HFFc6 (cell line): ENCODE data around the gene MPIG6B. TPM values are rescaled to one million over a fixed set of nuclear protein-coding genes. Genes with fewer than 3 reads are reported as not detected.

Source experiments
- DNase-seq: peaks from one replicate; pipeline ENCODE4 v3.0.0-alpha.2; 2018
- H3K27ac Mint-ChIP-seq: 2 replicates; pipeline ENCODE4 v1.8.0; 2020; ENCODE audit warnings: mild to moderate bottlenecking, mixed read lengths
- H3K27me3 Mint-ChIP-seq: 2 replicates; pipeline ENCODE4 v1.8.0; 2021; ENCODE audit warnings: mild to moderate bottlenecking, moderate library complexity, mixed read lengths; ENCODE audit not compliant: insufficient read depth
- H3K36me3 Mint-ChIP-seq: 2 replicates; pipeline ENCODE4 v1.8.0; 2021; ENCODE audit warnings: low read depth, mixed read lengths
- H3K4me1 Mint-ChIP-seq: 2 replicates; pipeline ENCODE4 v1.8.0; 2020; ENCODE audit warnings: low read depth, mixed read lengths
- H3K4me3 Mint-ChIP-seq: 2 replicates; pipeline ENCODE4 v1.8.0; 2020; ENCODE audit warnings: mild to moderate bottlenecking, moderate library complexity, mixed read lengths
- H3K9me3 Mint-ChIP-seq: 2 replicates; pipeline ENCODE4 v1.8.0; 2020; ENCODE audit warnings: mild to moderate bottlenecking, mixed read lengths
- total RNA-seq, 6 experiments: library from RNA; stranded (reverse); fragmentation: NEBNext Ultra II Directional; extraction: Animal tissue kit (Norgen Biotek cat#: 25700); gene quantifications; 2 replicates in 1 of 6; 3 replicates in 5 of 6; pipeline ENCODE4 v1.2.3, GENCODE V29; 2021
- TF ChIP-seq, protein P1 (sequence below): fragments of 200-600 bp; sonication (generic); IDR thresholded peaks from 2 replicates; pipeline ENCODE4 v1.5.0; 2021; ENCODE audit warnings: antibody characterized with exemption, mild to moderate bottlenecking

Gene MPIG6B
- total RNA-seq, 6 experiments from 2014 or later, result not detected

- DNase-seq, result no peak
- H3K27me3 Mint-ChIP-seq, result no peaks in the 10 kb centered on the region; the same call in 1 of the 2 replicates
- H3K4me3 Mint-ChIP-seq, result peak overlapping the region; percentile 93
- H3K27ac Mint-ChIP-seq, result peak overlapping the region; percentile 97
- H3K36me3 Mint-ChIP-seq, result no peaks in the 10 kb centered on the region
- peaks cover 33% of the 10 kb centered on the region for H3K4me1 Mint-ChIP-seq
- TF ChIP-seq, protein P1, sequence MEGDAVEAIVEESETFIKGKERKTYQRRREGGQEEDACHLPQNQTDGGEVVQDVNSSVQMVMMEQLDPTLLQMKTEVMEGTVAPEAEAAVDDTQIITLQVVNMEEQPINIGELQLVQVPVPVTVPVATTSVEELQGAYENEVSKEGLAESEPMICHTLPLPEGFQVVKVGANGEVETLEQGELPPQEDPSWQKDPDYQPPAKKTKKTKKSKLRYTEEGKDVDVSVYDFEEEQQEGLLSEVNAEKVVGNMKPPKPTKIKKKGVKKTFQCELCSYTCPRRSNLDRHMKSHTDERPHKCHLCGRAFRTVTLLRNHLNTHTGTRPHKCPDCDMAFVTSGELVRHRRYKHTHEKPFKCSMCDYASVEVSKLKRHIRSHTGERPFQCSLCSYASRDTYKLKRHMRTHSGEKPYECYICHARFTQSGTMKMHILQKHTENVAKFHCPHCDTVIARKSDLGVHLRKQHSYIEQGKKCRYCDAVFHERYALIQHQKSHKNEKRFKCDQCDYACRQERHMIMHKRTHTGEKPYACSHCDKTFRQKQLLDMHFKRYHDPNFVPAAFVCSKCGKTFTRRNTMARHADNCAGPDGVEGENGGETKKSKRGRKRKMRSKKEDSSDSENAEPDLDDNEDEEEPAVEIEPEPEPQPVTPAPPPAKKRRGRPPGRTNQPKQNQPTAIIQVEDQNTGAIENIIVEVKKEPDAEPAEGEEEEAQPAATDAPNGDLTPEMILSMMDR, result no peak
- no peaks in the 10 kb centered on the region for H3K9me3 Mint-ChIP-seq
These were observed 21.3 kb upstream of the MPIG6B start for GRCh38 chr6:31701666-31702404.

DNA sequence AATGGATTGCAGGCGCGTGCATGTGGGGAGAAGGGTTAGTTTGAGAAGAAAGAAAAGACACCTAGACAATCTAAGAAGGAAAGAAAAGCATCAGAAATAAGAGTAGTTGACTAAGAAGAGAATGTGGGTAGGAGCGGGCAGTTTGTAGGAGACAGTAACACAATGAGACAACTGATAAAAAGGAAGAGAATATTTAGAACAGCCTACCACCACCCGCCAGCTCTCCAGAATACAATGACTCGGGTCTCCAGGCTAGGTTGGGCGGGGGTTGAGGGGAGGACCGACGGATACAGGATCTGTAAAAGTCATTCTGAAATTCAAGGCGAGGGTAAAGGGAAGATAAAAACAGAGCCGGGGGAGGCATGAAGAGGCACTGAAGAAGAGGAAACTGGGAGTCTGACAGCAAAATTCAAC, 20.8 kb upstream of the MPIG6B start:
- Mint-ChIP-seq H3K4me1 (peaks cover 30% of the 10 kb centered on the region), H3K36me3 (no peaks in the 10 kb centered on the region), H3K27me3 (no peaks in the 10 kb centered on the region; the same call in none of the 2 replicates), H3K9me3 (no peaks in the 10 kb centered on the region), H3K4me3 (peak overlapping the region; percentile 93), H3K27ac (peak overlapping the region; percentile 97)
- DNase-seq, result no peak
- TF ChIP-seq, protein P1, result no peak

- Mint-ChIP-seq H3K27ac (peak within 1 kb of the TSS; percentile 97), H3K27me3 (peaks cover 3% of the 10 kb centered on the region), H3K9me3 (no peaks in the 10 kb centered on the region), H3K4me3 (peak within 1 kb of the TSS; percentile 93), H3K4me1 (peaks cover 24% of the 10 kb centered on the region), H3K36me3 (no peaks in the 10 kb centered on the region)
- TF ChIP-seq, protein P1, result peak; percentile 52
- peak; percentile 98 for DNase-seq
These were observed 20.1 kb upstream of the MPIG6B start, which contains the start of gene ABHD16A for GRCh38 chr6:31702819-31703716. Gene ABHD16A, minus strand, starts transcription at chr6:31703324. Its CDS starts 43 bp downstream, at chr6:31703281.

- H3K9me3 Mint-ChIP-seq, result no peaks in the 10 kb centered on the region
- TF ChIP-seq, protein P1, result no peak
- H3K27me3 Mint-ChIP-seq, result peaks cover 9% of the 10 kb centered on the region
- peak; percentile 43 for DNase-seq
- no peaks in the 10 kb centered on the region for H3K36me3 Mint-ChIP-seq
- H3K27ac Mint-ChIP-seq, result no peak overlapping the region
- no peak overlapping the region for H3K4me3 Mint-ChIP-seq
- H3K4me1 Mint-ChIP-seq, result peaks cover 18% of the 10 kb centered on the region
These were observed 17.2 kb upstream of the MPIG6B start for GRCh38 chr6:31705931-31706330.

- Mint-ChIP-seq H3K27ac (no peak within 1 kb of the TSS), H3K4me3 (no peak within 1 kb of the TSS), H3K4me1 (peaks cover 12% of the 10 kb centered on the region), H3K27me3 (peaks cover 13% of the 10 kb centered on the region), H3K9me3 (no peaks in the 10 kb centered on the region), H3K36me3 (no peaks in the 10 kb centered on the region)
- no peak for DNase-seq
- TF ChIP-seq, protein P1, result no peak
These were observed 16.6 kb upstream of the MPIG6B start, which contains the start of gene LY6G6F for GRCh38 chr6:31706599-31706998. Gene LY6G6F, plus strand, starts transcription at chr6:31706866. Its CDS starts 41 bp downstream, at chr6:31706907.
